Measurements from ENCODE around the gene SMIM10L2A.

Gene SMIM10L2A

GRCh38 chrX:135435933-135436332 lies 14.2 kb downstream of the SMIM10L2A start:
- Histone ChIP-seq H3K27ac (no peak overlapping the region), H3K4me3 (ENCODE audit: low read depth, low read length) (no peak overlapping the region), H3K9ac (no peak overlapping the region), H3K79me2 (no peaks in the 10 kb centered on the region), H3K4me2 (ENCODE audit: low read length) (no peak overlapping the region), H3K27me3 (ENCODE audit: control insufficient read depth, insufficient read depth, low read length) (no peaks in the 10 kb centered on the region), H3K9me3 (ENCODE audit: control insufficient read depth, low read length) (no peaks in the 10 kb centered on the region), H3K36me3 (ENCODE audit: control insufficient read depth, insufficient read depth, low read length) (no peaks in the 10 kb centered on the region), H3K4me1 (no peaks in the 10 kb centered on the region), H2AFZ (no peak overlapping the region)
- TF ChIP-seq, protein P1, sequence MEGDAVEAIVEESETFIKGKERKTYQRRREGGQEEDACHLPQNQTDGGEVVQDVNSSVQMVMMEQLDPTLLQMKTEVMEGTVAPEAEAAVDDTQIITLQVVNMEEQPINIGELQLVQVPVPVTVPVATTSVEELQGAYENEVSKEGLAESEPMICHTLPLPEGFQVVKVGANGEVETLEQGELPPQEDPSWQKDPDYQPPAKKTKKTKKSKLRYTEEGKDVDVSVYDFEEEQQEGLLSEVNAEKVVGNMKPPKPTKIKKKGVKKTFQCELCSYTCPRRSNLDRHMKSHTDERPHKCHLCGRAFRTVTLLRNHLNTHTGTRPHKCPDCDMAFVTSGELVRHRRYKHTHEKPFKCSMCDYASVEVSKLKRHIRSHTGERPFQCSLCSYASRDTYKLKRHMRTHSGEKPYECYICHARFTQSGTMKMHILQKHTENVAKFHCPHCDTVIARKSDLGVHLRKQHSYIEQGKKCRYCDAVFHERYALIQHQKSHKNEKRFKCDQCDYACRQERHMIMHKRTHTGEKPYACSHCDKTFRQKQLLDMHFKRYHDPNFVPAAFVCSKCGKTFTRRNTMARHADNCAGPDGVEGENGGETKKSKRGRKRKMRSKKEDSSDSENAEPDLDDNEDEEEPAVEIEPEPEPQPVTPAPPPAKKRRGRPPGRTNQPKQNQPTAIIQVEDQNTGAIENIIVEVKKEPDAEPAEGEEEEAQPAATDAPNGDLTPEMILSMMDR (IDR thresholded peaks at IDR 0.05) = no peak

DNA sequence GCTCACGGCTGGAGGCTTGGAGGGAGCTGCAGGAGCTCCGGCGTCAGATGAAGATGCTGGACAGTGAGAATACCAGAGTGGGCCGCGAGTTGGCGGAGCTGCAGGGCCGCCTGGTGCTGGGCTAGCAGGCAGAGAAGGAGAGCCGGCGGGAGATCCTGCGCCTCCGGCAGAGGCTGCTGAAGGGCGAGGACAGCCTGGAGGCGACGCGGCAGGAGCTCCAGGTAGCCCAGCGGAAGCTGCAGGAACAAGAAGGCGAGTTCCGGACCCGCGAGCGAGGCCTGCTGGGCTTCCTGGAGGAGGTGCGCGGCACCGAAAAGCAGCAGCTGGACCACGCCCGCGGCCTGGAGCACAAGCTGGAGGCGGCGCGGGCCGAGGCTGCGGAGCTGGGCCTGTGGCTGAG lies 14.7 kb downstream of the SMIM10L2A start:
- no peak overlapping the region for H3K4me3 ChIP-seq (ENCODE audit: low read depth, low read length)
- no peaks in the 10 kb centered on the region for H3K79me2 ChIP-seq
- H3K4me1 ChIP-seq = no peaks in the 10 kb centered on the region
- TF ChIP-seq, protein P1 (IDR thresholded peaks at IDR 0.05) = no peak
- no peak overlapping the region for H3K9ac ChIP-seq
- no peak overlapping the region for H3K27ac ChIP-seq
- H3K36me3 ChIP-seq (ENCODE audit: control insufficient read depth, insufficient read depth, low read length) = no peaks in the 10 kb centered on the region
- H3K9me3 ChIP-seq (ENCODE audit: control insufficient read depth, low read length) = no peaks in the 10 kb centered on the region
- no peak overlapping the region for H2AFZ ChIP-seq
- H3K27me3 ChIP-seq (ENCODE audit: control insufficient read depth, insufficient read depth, low read length) = no peaks in the 10 kb centered on the region
- no peak overlapping the region for H3K4me2 ChIP-seq (ENCODE audit: low read length)

GRCh38 chrX:135436966-135437866 lies 15.5 kb downstream of the SMIM10L2A start:
- H2AFZ ChIP-seq = no peak overlapping the region
- no peak overlapping the region for H3K27ac ChIP-seq
- no peaks in the 10 kb centered on the region for H3K9me3 ChIP-seq (ENCODE audit: control insufficient read depth, low read length)
- H3K79me2 ChIP-seq = no peaks in the 10 kb centered on the region
- H3K27me3 ChIP-seq (ENCODE audit: control insufficient read depth, insufficient read depth, low read length) = no peaks in the 10 kb centered on the region
- no peak overlapping the region for H3K4me3 ChIP-seq (ENCODE audit: low read depth, low read length)
- no peaks in the 10 kb centered on the region for H3K36me3 ChIP-seq (ENCODE audit: control insufficient read depth, insufficient read depth, low read length)
- H3K9ac ChIP-seq = no peak overlapping the region
- H3K4me1 ChIP-seq = no peaks in the 10 kb centered on the region
- TF ChIP-seq, protein P1 (IDR thresholded peaks at IDR 0.05) = no peak
- no peak overlapping the region for H3K4me2 ChIP-seq (ENCODE audit: low read length)

- Histone ChIP-seq H3K4me3 (ENCODE audit: low read depth, low read length) (no peak overlapping the region), H3K4me2 (ENCODE audit: low read length) (no peak overlapping the region), H2AFZ (no peak overlapping the region), H3K36me3 (ENCODE audit: control insufficient read depth, insufficient read depth, low read length) (no peaks in the 10 kb centered on the region), H3K79me2 (no peaks in the 10 kb centered on the region), H3K27ac (no peak overlapping the region), H3K9me3 (ENCODE audit: control insufficient read depth, low read length) (no peaks in the 10 kb centered on the region), H3K4me1 (no peaks in the 10 kb centered on the region), H3K9ac (no peak overlapping the region), H3K27me3 (ENCODE audit: control insufficient read depth, insufficient read depth, low read length) (no peaks in the 10 kb centered on the region)
- TF ChIP-seq, protein P1 (IDR thresholded peaks at IDR 0.05) = no peak
Measured at GRCh38 chrX:135437867-135438733, 16.4 kb downstream of the SMIM10L2A start.
